ENCODE measurements around the gene ZCWPW2.

Gene ZCWPW2

GRCh38 chr3:28348629-28349468 lies at the start of gene ZCWPW2, which contains the start of gene AZI2:
Gene ZCWPW2 (plus strand): TSS chr3:28348721. CDS start chr3:28413069, 64,348 bp downstream.
Gene AZI2 (minus strand): TSS chr3:28348824. CDS start chr3:28340617, 8,207 bp downstream.
- in situ Hi-C loops (cut with MboI; ENCODE audit: low pct_unique_long_range_greater_than_20kb, low sequenced_read_pairs): no loop called here
- DNase-seq: peak; percentile 97

DNA sequence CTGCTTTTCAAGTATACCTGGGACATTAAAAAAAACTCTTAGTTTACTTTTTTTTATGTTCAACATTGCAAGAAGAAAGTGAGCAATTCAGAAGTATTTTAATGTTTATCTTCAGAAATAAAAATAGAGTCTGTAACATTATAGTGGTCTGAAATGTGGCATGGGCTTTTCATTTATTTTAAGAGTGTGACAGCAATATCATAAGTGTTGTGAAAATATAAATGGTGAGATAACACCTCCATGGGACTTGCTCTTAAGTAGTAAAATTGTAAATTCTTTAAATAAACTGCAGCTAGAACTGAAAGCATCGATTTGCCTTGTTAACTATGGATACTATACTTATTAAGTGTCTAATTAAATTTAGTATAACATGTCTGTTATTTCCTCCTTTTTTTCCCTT lies 48.8 kb upstream of the ZCWPW2 start:
- DNase-seq: no peak
- in situ Hi-C loops (cut with MboI; ENCODE audit: low pct_unique_long_range_greater_than_20kb, low sequenced_read_pairs): loop anchor here (25.0 kb wide), 1 partner anchor 587 kb away; the partner anchor contains the start of gene EOMES

DNA sequence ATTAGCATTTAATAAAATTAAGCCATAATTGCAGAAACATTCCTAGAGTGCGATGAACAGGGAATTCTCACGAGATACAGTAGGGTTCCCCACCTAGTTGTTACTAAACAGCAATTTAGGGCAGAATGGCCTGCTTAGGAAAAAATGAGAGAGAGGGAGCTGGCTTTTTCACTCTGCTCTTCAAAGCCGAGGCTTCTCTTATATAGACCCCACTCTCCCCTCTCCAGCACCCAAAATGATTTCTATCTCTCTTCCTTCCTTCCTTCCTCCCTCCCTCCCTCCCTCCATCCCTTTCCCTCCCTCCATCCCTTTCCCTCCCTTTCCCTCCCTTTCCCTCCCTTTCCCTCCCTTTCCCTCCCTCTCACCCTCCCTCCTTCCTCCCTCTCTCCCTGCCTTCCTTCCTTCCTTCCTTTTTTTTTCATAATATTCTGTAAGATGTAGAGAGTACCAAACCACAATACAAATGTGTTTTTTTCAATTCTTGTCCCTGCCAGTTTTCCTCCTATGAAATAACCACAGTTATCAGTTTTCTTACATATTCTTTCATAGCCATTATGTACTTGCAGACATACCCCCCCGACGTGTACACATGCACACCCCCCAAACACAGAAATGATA lies 48.1 kb upstream of the ZCWPW2 start:
- in situ Hi-C loops (cut with MboI; ENCODE audit: low pct_unique_long_range_greater_than_20kb, low sequenced_read_pairs): loop anchor here (25.0 kb wide), 1 partner anchor 588 kb away; the partner anchor contains the start of gene EOMES
- no peak for DNase-seq

GRCh38 chr3:28301688-28302087 lies 46.8 kb upstream of the ZCWPW2 start:
- DNase-seq: no peak
- in situ Hi-C loops (cut with MboI; ENCODE audit: low pct_unique_long_range_greater_than_20kb, low sequenced_read_pairs): loop anchor here (25.0 kb wide), 1 partner anchor 589 kb away; the partner anchor contains the start of gene EOMES

GRCh38 chr3:28308196-28308595 lies 40.3 kb upstream of the ZCWPW2 start:
- no peak for DNase-seq
- in situ Hi-C loops (cut with MboI; ENCODE audit: low pct_unique_long_range_greater_than_20kb, low sequenced_read_pairs): loop anchor here (25.0 kb wide), 1 partner anchor 596 kb away; the partner anchor contains the start of gene EOMES

- in situ Hi-C loops (cut with MboI; ENCODE audit: low pct_unique_long_range_greater_than_20kb, low sequenced_read_pairs): loop anchor here (25.0 kb wide), 1 partner anchor 603 kb away; the partner anchor contains the start of gene EOMES
- no peak for DNase-seq
Observed at GRCh38 chr3:28315711-28316110, 32.8 kb upstream of the ZCWPW2 start.

DNA sequence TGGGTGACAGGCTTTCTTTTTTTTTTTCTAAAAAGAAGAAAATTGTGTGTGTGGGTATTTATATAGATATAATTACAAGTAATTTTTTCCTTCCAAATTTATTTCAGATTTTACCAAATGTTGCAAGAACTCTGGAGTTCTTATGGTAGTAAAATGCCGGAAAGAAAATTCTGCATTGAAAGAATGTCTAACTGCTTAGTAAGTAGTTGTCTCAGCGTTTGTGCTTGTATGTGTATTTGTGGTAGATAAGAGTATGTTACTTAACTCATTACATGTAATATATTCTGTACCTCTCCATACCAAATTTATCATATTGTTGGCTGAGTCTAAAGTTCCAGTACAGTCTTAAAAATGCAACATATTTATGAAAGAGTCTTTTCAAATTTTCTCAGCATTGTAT lies 32.3 kb upstream of the ZCWPW2 start:
- DNase-seq: no peak
- in situ Hi-C loops (cut with MboI; ENCODE audit: low pct_unique_long_range_greater_than_20kb, low sequenced_read_pairs): loop anchor here (25.0 kb wide), 1 partner anchor 604 kb away; the partner anchor contains the start of gene EOMES

GRCh38 chr3:28317438-28318022 lies 31.0 kb upstream of the ZCWPW2 start:
- peak; percentile 21 for DNase-seq
- in situ Hi-C loops (cut with MboI; ENCODE audit: low pct_unique_long_range_greater_than_20kb, low sequenced_read_pairs): loop anchor here (25.0 kb wide), 1 partner anchor 605 kb away; the partner anchor contains the start of gene EOMES

- DNase-seq: no peak
- in situ Hi-C loops (cut with MboI; ENCODE audit: low pct_unique_long_range_greater_than_20kb, low sequenced_read_pairs): loop anchor here (25.0 kb wide), 1 partner anchor 609 kb away; the partner anchor contains the start of gene EOMES
Observed at GRCh38 chr3:28320981-28321380, 27.5 kb upstream of the ZCWPW2 start.

DNA sequence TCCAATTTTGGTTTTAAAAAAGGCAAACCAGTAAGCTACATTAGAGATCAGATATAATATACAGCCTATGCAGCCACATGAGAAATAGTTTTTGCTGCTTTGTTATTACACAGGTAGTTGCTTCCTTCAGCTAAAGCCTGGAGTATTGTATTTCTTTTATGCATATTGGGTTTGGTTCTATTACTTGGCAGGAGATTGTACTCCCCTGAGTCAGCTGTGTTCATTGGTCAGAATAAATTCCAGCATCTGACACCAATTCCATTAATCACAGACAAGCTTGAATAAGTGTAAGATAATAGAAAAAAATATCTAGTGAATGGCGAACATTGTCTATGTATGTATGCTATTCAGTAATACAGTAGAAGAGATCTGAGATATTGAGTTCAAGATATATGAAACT lies 26.1 kb upstream of the ZCWPW2 start:
- no peak for DNase-seq
- in situ Hi-C loops (cut with MboI; ENCODE audit: low pct_unique_long_range_greater_than_20kb, low sequenced_read_pairs): loop anchor here (25.0 kb wide), 1 partner anchor 610 kb away; the partner anchor contains the start of gene EOMES

GRCh38 chr3:28326458-28326926 lies 22.0 kb upstream of the ZCWPW2 start:
- no peak for DNase-seq
- in situ Hi-C loops (cut with MboI; ENCODE audit: low pct_unique_long_range_greater_than_20kb, low sequenced_read_pairs): no loop called here

GRCh38 chr3:28328188-28329151 lies 20.1 kb upstream of the ZCWPW2 start:
- in situ Hi-C loops (cut with MboI; ENCODE audit: low pct_unique_long_range_greater_than_20kb, low sequenced_read_pairs): no loop called here
- peak; percentile 49 for DNase-seq

- DNase-seq: no peak
Observed at GRCh38 chr3:28334552-28334951, 14.0 kb upstream of the ZCWPW2 start.

GRCh38 chr3:28335246-28335645 lies 13.3 kb upstream of the ZCWPW2 start:
- in situ Hi-C loops (cut with MboI; ENCODE audit: low pct_unique_long_range_greater_than_20kb, low sequenced_read_pairs): no loop called here

More at GRCh38 chr3:28334552-28334951, 14.0 kb upstream of the ZCWPW2 start:
- in situ Hi-C loops (cut with MboI; ENCODE audit: low pct_unique_long_range_greater_than_20kb, low sequenced_read_pairs): no loop called here

DNA sequence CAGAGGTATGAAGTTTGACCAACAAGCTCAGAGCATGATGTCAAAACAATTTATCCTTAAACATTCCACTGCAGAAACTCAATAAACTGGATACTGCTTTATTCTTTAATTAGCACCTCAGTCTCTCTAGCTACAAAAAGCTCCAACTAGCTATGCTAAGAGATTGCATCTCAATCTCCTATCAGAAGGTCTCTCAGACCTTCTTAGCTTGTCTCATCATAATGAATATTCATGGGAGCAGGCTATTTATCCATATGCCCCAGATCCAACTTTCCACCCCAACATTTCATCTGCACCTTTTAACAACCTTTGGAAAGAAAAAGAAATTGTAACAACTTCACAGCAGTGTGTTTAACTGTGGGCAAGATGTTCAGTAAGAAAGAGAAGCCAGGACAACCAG lies 11.3 kb upstream of the ZCWPW2 start:
- DNase-seq: no peak
- in situ Hi-C loops (cut with MboI; ENCODE audit: low pct_unique_long_range_greater_than_20kb, low sequenced_read_pairs): no loop called here

More at GRCh38 chr3:28335246-28335645, 13.3 kb upstream of the ZCWPW2 start:
- DNase-seq: no peak

DNA sequence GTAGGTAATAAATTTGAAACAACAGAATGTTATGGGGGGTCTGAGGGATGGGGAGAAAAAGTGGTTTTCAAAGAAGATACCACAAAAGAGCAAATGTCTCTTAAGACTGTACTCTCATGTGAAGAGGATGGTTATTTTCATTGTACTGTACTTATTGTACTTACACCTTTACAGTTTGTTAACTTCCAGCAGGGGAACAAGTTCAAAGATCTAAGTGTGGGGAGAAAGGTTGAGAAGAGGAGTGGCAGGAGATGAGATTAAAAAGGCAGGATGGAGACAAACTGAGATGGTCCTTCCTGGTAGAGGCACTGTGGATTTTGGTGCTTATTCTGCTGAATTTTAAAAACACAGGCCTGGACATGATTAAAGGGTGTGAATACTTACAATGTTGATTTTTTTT lies 5.4 kb upstream of the ZCWPW2 start:
- in situ Hi-C loops (cut with MboI; ENCODE audit: low pct_unique_long_range_greater_than_20kb, low sequenced_read_pairs): no loop called here
- no peak for DNase-seq

GRCh38 chr3:28345690-28346089 lies 2.8 kb upstream of the ZCWPW2 start:
- DNase-seq: no peak
- in situ Hi-C loops (cut with MboI; ENCODE audit: low pct_unique_long_range_greater_than_20kb, low sequenced_read_pairs): no loop called here

Data from KBM-7 (cell line).